AG09319 (cell line): ENCODE data around the gene PADI3.

ENCODE experiments used
- DNase-seq: peaks from one replicate; pipeline ENCODE4 v3.0.0-alpha.2; 2010; ENCODE audit warnings: low read depth; ENCODE audit errors: extremely low read depth
- CTCF ChIP-seq: IDR thresholded peaks from 2 replicates; pipeline ENCODE4 v1.5.1; 2011; ENCODE audit warnings: low read depth, mild to moderate bottlenecking, inconsistent platforms, low read length, moderate library complexity

The PADI3 gene

GRCh38 chr1:17280436-17280835, 31.5 kb downstream of the PADI3 start:
- DNase-seq = no peak
- TF ChIP-seq CTCF = no peak

DNA sequence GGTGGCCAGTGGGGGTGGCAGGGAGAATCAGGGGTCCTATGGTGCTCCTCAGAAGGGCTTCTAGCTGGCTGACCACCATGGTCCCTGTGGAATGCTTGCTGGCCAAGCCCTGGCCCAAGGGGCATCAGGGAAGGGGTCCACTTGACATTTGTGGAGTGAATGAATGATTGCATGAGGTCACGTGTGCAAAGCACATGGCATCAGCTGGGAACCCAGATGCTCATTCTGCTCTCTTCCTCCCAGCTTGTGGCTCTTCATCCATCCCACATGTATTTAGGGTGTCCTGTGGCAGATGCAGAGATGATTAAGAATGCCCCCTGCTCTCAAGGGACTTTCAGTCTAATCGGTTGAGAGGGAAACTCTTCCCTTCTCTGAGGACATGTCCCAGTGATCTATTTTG, 32.0 kb downstream of the PADI3 start:
- DNase-seq = no peak
- TF ChIP-seq CTCF = no peak

DNA sequence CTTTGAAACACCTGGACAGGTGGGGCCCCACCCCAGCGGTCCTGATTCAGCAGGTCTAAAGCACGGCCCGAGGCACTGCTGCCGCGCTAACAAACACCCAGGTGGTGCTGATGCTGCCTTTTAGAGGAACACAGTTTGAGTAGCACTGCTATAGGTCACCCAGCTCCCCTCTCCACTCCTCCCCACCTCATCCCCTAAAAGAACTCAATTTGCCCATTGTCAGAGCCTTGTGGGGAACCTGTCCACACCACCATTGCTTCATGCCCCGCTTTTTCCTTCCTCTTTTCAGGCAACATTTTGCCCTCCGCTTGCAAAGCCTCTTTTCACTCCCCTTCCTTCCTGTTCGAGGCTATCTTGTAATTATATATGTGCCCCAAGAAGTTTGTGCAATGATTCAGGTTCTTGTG, 32.9 kb downstream of the PADI3 start:
- no peak for DNase-seq
- TF ChIP-seq CTCF = no peak

GRCh38 chr1:17282836-17283235, 33.9 kb downstream of the PADI3 start:
- DNase-seq = no peak
- no peak for TF ChIP-seq CTCF

- no peak for TF ChIP-seq CTCF
- no peak for DNase-seq
Measured at GRCh38 chr1:17286646-17287045, 37.7 kb downstream of the PADI3 start.

- DNase-seq = no peak
- no peak for TF ChIP-seq CTCF
Measured at GRCh38 chr1:17287130-17287776, 38.4 kb downstream of the PADI3 start.

GRCh38 chr1:17289721-17290120, 40.8 kb downstream of the PADI3 start:
- TF ChIP-seq CTCF = no peak

More at GRCh38 chr1:17289721-17290120, 40.8 kb downstream of the PADI3 start:
- no peak for DNase-seq
